H1 (cell line): ENCODE measurements around the gene IGFBP6. TPM values are rescaled to one million over a fixed set of nuclear protein-coding genes. Genes with fewer than 3 reads are reported as not detected.
A peak's percentile ranks its signal among the peaks of the same experiment; 100 is the strongest.

Source experiments
- CTCF ChIA-PET: fragments of 300-600 bp; sonication (Branson Sonifier 250); formaldehyde crosslinking; loops from one replicate; lab custom pipeline; 2021; ENCODE audit not compliant: partially characterized antibody; lab: Charles Lee
- POLR2A ChIA-PET: fragments of 300-600 bp; sonication (Branson Sonifier 250); formaldehyde crosslinking; loops from one replicate; lab custom pipeline; 2021; ENCODE audit warnings: inconsistent platforms; ENCODE audit not compliant: partially characterized antibody; lab: Charles Lee
- DNase-seq, 2 experiments: peaks; one replicate each; pipeline versions ENCODE4 v3.0.0 to v3.0.0-alpha.2; 2010 to 2022; ENCODE audit warnings: low spot score in 2 of 2, low read depth in 1 of 2, mixed read lengths in 1 of 2
- FAIRE-seq: peaks from 2 replicates; lab custom pipeline; 2011; peaks lifted over from hg19 to GRCh38; lab: Jason Lieb, UNC
- H2AFZ ChIP-seq: 2 replicates; pipeline ENCODE4 v1.8.1; 2012; ENCODE audit warnings: low read length, inconsistent platforms
- H2AK5ac ChIP-seq: 2 replicates; pipeline ENCODE4 v1.6.1; 2013; ENCODE audit warnings: low read depth, low read length
- H2BK120ac ChIP-seq: replicated peaks from 2 replicates; pipeline ENCODE3; 2013; ENCODE audit warnings: low read depth, low read length, inconsistent platforms
- H2BK12ac ChIP-seq: 2 replicates; pipeline ENCODE4 v1.6.1; 2013; ENCODE audit warnings: low read depth, low read length
- H2BK15ac ChIP-seq: 2 replicates; pipeline ENCODE4 v1.6.1; 2013; ENCODE audit warnings: low read length
- H2BK20ac ChIP-seq: 2 replicates; pipeline ENCODE4 v1.6.1; 2013; ENCODE audit warnings: low read length
- H2BK5ac ChIP-seq: 2 replicates; pipeline ENCODE4 v1.6.1; 2013; ENCODE audit warnings: low read depth, low read length
- H3K14ac ChIP-seq: 2 replicates; pipeline ENCODE4 v1.6.1; 2013; ENCODE audit warnings: inconsistent platforms; ENCODE audit not compliant: insufficient read length
- H3K18ac ChIP-seq: 2 replicates; pipeline ENCODE4 v1.6.1; 2013; ENCODE audit warnings: low read length; ENCODE audit errors: extremely low read depth
- H3K23ac ChIP-seq: 2 replicates; pipeline ENCODE4 v1.6.1; 2013; ENCODE audit warnings: inconsistent platforms; ENCODE audit not compliant: insufficient read length
- H3K23me2 ChIP-seq: 2 replicates; pipeline ENCODE4 v1.6.1; 2013; ENCODE audit warnings: low read depth, low read length
- H3K27ac ChIP-seq: 2 replicates; pipeline ENCODE4 v1.6.1; 2011; ENCODE audit warnings: low read depth, low read length, inconsistent platforms
- H3K27me3 ChIP-seq, 4 experiments: replicated peaks in 1 of 4; 1 replicate in 1 of 4; 2 replicates in 3 of 4; pipeline versions ENCODE4 v1.6.1 to v1.8.1; 2011 to 2013; ENCODE audit warnings: low read length in 3 of 4, mild to moderate bottlenecking in 3 of 4, inconsistent platforms in 2 of 4, mixed read lengths in 2 of 4, moderate library complexity in 1 of 4; ENCODE audit not compliant: control insufficient read depth in 3 of 4, insufficient read depth in 3 of 4; ENCODE audit errors: extremely low read depth in 1 of 4
- H3K36me3 ChIP-seq, 4 experiments: 2 replicates each; pipeline versions ENCODE4 v1.6.1 to v1.8.1; 2011 to 2013; ENCODE audit warnings: mild to moderate bottlenecking in 4 of 4, low read length in 3 of 4, moderate library complexity in 2 of 4, control low read depth in 1 of 4, inconsistent platforms in 1 of 4; ENCODE audit not compliant: insufficient read depth in 4 of 4, control insufficient read depth in 2 of 4
- H3K4ac ChIP-seq: replicated peaks from 2 replicates; pipeline ENCODE3; 2013; ENCODE audit warnings: low read length, low read depth, mixed read lengths, inconsistent platforms; ENCODE audit not compliant: insufficient read length
- H3K4me1 ChIP-seq, 4 experiments: replicated peaks in 1 of 4; 1 replicate in 1 of 4; 2 replicates in 3 of 4; pipeline versions ENCODE4 v1.6.1 to v1.8.1; 2011 to 2013; ENCODE audit warnings: low read length in 3 of 4, inconsistent platforms in 2 of 4, mixed read lengths in 1 of 4; ENCODE audit not compliant: insufficient read depth in 4 of 4, control insufficient read depth in 3 of 4
- H3K4me2 ChIP-seq, 2 experiments: 2 replicates each; pipeline versions ENCODE4 v1.6.1 to v1.8.1; 2011 to 2013; ENCODE audit warnings: low read depth in 2 of 2, low read length in 2 of 2, control low read depth in 1 of 2, inconsistent platforms in 1 of 2, mild to moderate bottlenecking in 1 of 2; ENCODE audit not compliant: insufficient read depth in 1 of 2
- H3K4me3 ChIP-seq, 4 experiments: fragments of 200-600, 300-600 bp in 1 of 4; sonication (generic), shearing (Covaris generic), sonication (Bioruptor Twin) in 1 of 4; 2 replicates each; pipeline versions ENCODE4 v1.5.1 to v1.8.1; 2011 to 2016; ENCODE audit warnings: low read length in 4 of 4, low read depth in 3 of 4, control low read depth in 2 of 4, inconsistent platforms in 2 of 4, mild to moderate bottlenecking in 2 of 4, mixed read lengths in 1 of 4, moderate library complexity in 1 of 4; ENCODE audit not compliant: insufficient read depth in 2 of 4; ENCODE audit errors: extremely low read depth in 1 of 4
- H3K56ac ChIP-seq: replicated peaks from 2 replicates; pipeline ENCODE3; 2013; ENCODE audit warnings: low read depth, mild to moderate bottlenecking, mixed read lengths, low read length, inconsistent platforms; ENCODE audit not compliant: insufficient read length
- H3K79me1 ChIP-seq: 2 replicates; pipeline ENCODE4 v1.6.1; 2013; ENCODE audit warnings: low read depth, low read length, control low read depth
- H3K79me2 ChIP-seq, 2 experiments: 2 replicates each; pipeline versions ENCODE4 v1.6.1 to v1.8.1; 2012 to 2013; ENCODE audit warnings: low read length in 2 of 2, mild to moderate bottlenecking in 2 of 2, inconsistent platforms in 1 of 2; ENCODE audit not compliant: insufficient read depth in 2 of 2, control insufficient read depth in 1 of 2
- H3K9ac ChIP-seq, 4 experiments: replicated peaks in 1 of 4; 1 replicate in 1 of 4; 2 replicates in 3 of 4; pipeline versions ENCODE4 v1.6.1 to v1.8.1; 2011 to 2013; ENCODE audit warnings: low read depth in 3 of 4, low read length in 3 of 4, control low read depth in 2 of 4, mild to moderate bottlenecking in 2 of 4, moderate library complexity in 2 of 4, inconsistent platforms in 1 of 4; ENCODE audit errors: extremely low read depth in 1 of 4
- H3K9me3 ChIP-seq, 2 experiments: 2 replicates each; pipeline versions ENCODE4 v1.6.1 to v1.8.1; 2012 to 2013; ENCODE audit warnings: mild to moderate bottlenecking in 2 of 2, moderate library complexity in 2 of 2, control low read depth in 1 of 2, inconsistent platforms in 1 of 2, low read depth in 1 of 2, low read length in 1 of 2, mixed read lengths in 1 of 2; ENCODE audit not compliant: insufficient read depth in 2 of 2
- H4K20me1 ChIP-seq, 2 experiments: replicated peaks in 1 of 2; 2 replicates each; pipeline versions ENCODE3 to v1.8.1; 2011 to 2013; ENCODE audit warnings: inconsistent platforms in 2 of 2, low read length in 2 of 2, mild to moderate bottlenecking in 1 of 2; ENCODE audit not compliant: insufficient read depth in 2 of 2, control insufficient read depth in 1 of 2
- H4K5ac ChIP-seq: 2 replicates; pipeline ENCODE4 v1.6.1; 2013; ENCODE audit warnings: low read length, low read depth, mixed read lengths, inconsistent platforms; ENCODE audit not compliant: insufficient read length
- H4K8ac ChIP-seq: 2 replicates; pipeline ENCODE4 v1.8.0; 2013; ENCODE audit warnings: mild to moderate bottlenecking, moderate library complexity, low read length, inconsistent platforms; ENCODE audit not compliant: insufficient read depth; ENCODE audit errors: extremely low read depth
- H4K91ac ChIP-seq: replicated peaks from 2 replicates; pipeline ENCODE3; 2013; ENCODE audit warnings: low read length, mixed read lengths, inconsistent platforms; ENCODE audit not compliant: insufficient read length
- ASH2L ChIP-seq: fragments of 200-600, 300-600 bp; sonication (generic); IDR thresholded peaks from one replicate; pipeline ENCODE4 v1.7.1; 2017; ENCODE audit warnings: low read length
- CTBP2 ChIP-seq: IDR thresholded peaks from 2 replicates; pipeline ENCODE4 v1.7.0; 2011; ENCODE audit warnings: borderline replicate concordance, mild to moderate bottlenecking, moderate library complexity, mixed read lengths, low read length; ENCODE audit not compliant: insufficient read depth, insufficient read length
- E2F6 ChIP-seq: IDR thresholded peaks from 2 replicates; pipeline ENCODE4 v1.6.1; 2012; ENCODE audit warnings: inconsistent platforms
- POLR2A ChIP-seq, 2 experiments: IDR thresholded peaks; 1 replicate in 1 of 2; 2 replicates in 1 of 2; pipeline ENCODE4 v1.6.1; 2011; ENCODE audit warnings: low read depth in 2 of 2, low read length in 2 of 2, mild to moderate bottlenecking in 2 of 2; ENCODE audit errors: control extremely low read depth in 1 of 2
- RNF2 ChIP-seq: fragments of 200-900, 300-1000 bp; sonication (generic); IDR thresholded peaks from 2 replicates; pipeline ENCODE4 v1.7.1; 2016; ENCODE audit warnings: borderline replicate concordance, low read depth, mild to moderate bottlenecking, antibody characterized with exemption, low read length; ENCODE audit not compliant: poor library complexity, severe bottlenecking; ENCODE audit errors: missing control alignments
- SIN3A ChIP-seq, 2 experiments: IDR thresholded peaks in 1 of 2; conservative IDR thresholded peaks in 1 of 2; 2 replicates each; pipeline ENCODE4 v1.6.1; 2011 to 2012; ENCODE audit warnings: low read length in 2 of 2, improper control_type of control experiment in 1 of 2, low read depth in 1 of 2, mild to moderate bottlenecking in 1 of 2
- TAF7 ChIP-seq: optimal IDR thresholded peaks from 2 replicates; pipeline ENCODE3; 2011; ENCODE audit warnings: low read depth, mild to moderate bottlenecking, inconsistent platforms, low read length, moderate library complexity, borderline replicate concordance
- TBP ChIP-seq: IDR thresholded peaks from 2 replicates; pipeline ENCODE4 v1.6.1; 2011; ENCODE audit warnings: low read depth, low read length, improper control_type of control experiment
- WGBS, 2 experiments: shearing (Covaris generic) in 1 of 2; methylation state at CpG; one replicate each; pipeline versions ENCODE4 v1.1.6 to v1.1.7; 2013 to 2015; ENCODE audit warnings: low lambda C conversion rate in 2 of 2, mixed read lengths in 2 of 2, inconsistent platforms in 1 of 2, low coverage in 1 of 2, missing lambda C conversion rate in 1 of 2; ENCODE audit not compliant: insufficient replicate concordance in 2 of 2, insufficient coverage in 1 of 2, insufficient read length in 1 of 2; ENCODE audit errors: extremely low coverage in 1 of 2, missing lambda C conversion rate in 1 of 2; 5-methylcytosine and 5-hydroxymethylcytosine counted together
- polyA plus RNA-seq, 7 experiments: library from polyadenylated mRNA; depleted of rRNA in 3 of 7; stranded (reverse) in 5 of 7; unstranded in 2 of 7; fragments of >200 nt in 5 of 7; fragments of 200-250 nt in 2 of 7; gene quantifications; 1 replicate in 5 of 7; 2 replicates in 1 of 7; 4 replicates in 1 of 7; pipeline versions ENCODE4 v1.2.1 to v1.2.3, GENCODE V29; 2011 to 2013; ENCODE audit warnings: missing spikeins in 2 of 7, mixed read lengths in 2 of 7
- total RNA-seq: library from RNA; stranded (reverse); fragmentation: NEBNext Ultra II Directional; extraction: Animal tissue kit (Norgen Biotek cat#: 25700); gene quantifications from 2 replicates; pipeline ENCODE4 v1.2.1, GENCODE V29; 2021
- TF ChIP-seq, protein P1 (sequence below): IDR thresholded peaks from 2 replicates; pipeline ENCODE4 v1.6.1; 2012; ENCODE audit warnings: inconsistent platforms

Gene IGFBP6
- total and polyA plus RNA-seq, 2 of the 8 experiments (the other 6 are each of a cell fraction or from before 2014, with no cell fraction given), result 13.7 to 14.7 TPM

- no peak overlapping the region for H3K56ac ChIP-seq
- POLR2A ChIA-PET, result interaction anchor here (0.9 to 1.2 kb wide), 2 partner anchors 11 to 31 kb away, joined by 3 read pairs; partner anchors contain the start of gene SPRYD3
- TF ChIP-seq TBP, result no peak
- no peak for TF ChIP-seq E2F6
- no peak for TF ChIP-seq ASH2L
- TF ChIP-seq, protein P1, sequence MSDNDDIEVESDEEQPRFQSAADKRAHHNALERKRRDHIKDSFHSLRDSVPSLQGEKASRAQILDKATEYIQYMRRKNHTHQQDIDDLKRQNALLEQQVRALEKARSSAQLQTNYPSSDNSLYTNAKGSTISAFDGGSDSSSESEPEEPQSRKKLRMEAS, result no peak
- no peak for TF ChIP-seq CTBP2
- no peak for TF ChIP-seq TAF7
- no peak for TF ChIP-seq SIN3A (conservative IDR thresholded peaks at IDR 0.05 in 1 of 2, IDR thresholded peaks at IDR 0.05 in 1 of 2; ENCODE audit: low read depth in 1 of 2, low read length in 2 of 2)
- no peak for TF ChIP-seq RNF2
- TF ChIP-seq POLR2A (IDR thresholded peaks at IDR 0.05; ENCODE audit: control extremely low read depth in 1 of 2, low read depth in 2 of 2, low read length in 2 of 2), result no peak
- TF ChIP-seq, all 59 proteins: peak for 0
- Histone ChIP-seq H2BK5ac (no peak overlapping the region), H3K79me2 (no peaks in the 10 kb centered on the region), H2BK12ac (no peak overlapping the region), H2AK5ac (no peak overlapping the region), H3K27me3 (peaks cover 0 to 2% (median 0%) of the 10 kb centered on the region in 4 experiments; a peak in 2 of 7 replicates), H4K8ac (peak overlapping the region; percentile 29; the same call in 1 of the 2 replicates), H4K91ac (no peak overlapping the region), H3K23me2 (no peaks in the 10 kb centered on the region), H3K4ac (no peak overlapping the region), H3K4me2 (no peak overlapping the region), H4K5ac (no peak overlapping the region), H4K20me1 (peaks cover 2 to 6% of the 10 kb centered on the region in 2 experiments), H3K14ac (no peak overlapping the region), H3K18ac (no peak overlapping the region), H3K9ac (no peak overlapping the region), H3K79me1 (no peaks in the 10 kb centered on the region), H2AFZ (no peak overlapping the region), H3K4me3 (no peak overlapping the region), H2BK120ac (no peak overlapping the region), H3K9me3 (no peaks in the 10 kb centered on the region), H3K23ac (no peak overlapping the region), H3K27ac (no peak overlapping the region), H2BK15ac (no peak overlapping the region), H3K36me3 (no peaks in the 10 kb centered on the region), H3K4me1 (peaks cover 4 to 16% (median 10%) of the 10 kb centered on the region in 4 experiments), H2BK20ac (no peak overlapping the region)
- 79% methylated on average over 12 of the region's 13 CpGs; no CpG with 5 or more reads in 1 of the 2 experiments for WGBS, 2 experiments
- DNase-seq, result no peak
- FAIRE-seq, result no peak
- CTCF ChIA-PET, result interaction anchor here (1.0 to 22.4 kb wide), 10 partner anchors 12 to 183 kb away, joined by 3 to 531 read pairs (median 53); partner anchors contain the start of genes IGFBP6, SOAT2, SPRYD3 and TNS2
These were observed 29.3 kb upstream of the IGFBP6 start for GRCh38 chr12:53067993-53068770.
